Activated naive CD8-positive, alpha-beta T cell treated with anti-CD3 and anti-CD28 coated beads, Interleukin-2, amount 50 U/mL, for 24 hours (primary cell): ENCODE data around the gene GABRG3.

Source experiments
- ATAC-seq: fragments of 150-1000 bp; cut with Tn5 transposase; one replicate; pipeline ENCODE4 v1.10.0; 2021
- DNase-seq: peaks from one replicate; pipeline ENCODE4 v3.0.0; 2021
- H3K27ac Mint-ChIP-seq: one replicate; pipeline ENCODE4 v1.8.0; 2021; ENCODE audit warnings: mild to moderate bottlenecking, mixed read lengths
- H3K27me3 Mint-ChIP-seq: one replicate; pipeline ENCODE4 v1.8.0; 2021; ENCODE audit warnings: mixed read lengths
- H3K36me3 Mint-ChIP-seq: one replicate; pipeline ENCODE4 v1.8.0; 2021; ENCODE audit warnings: low read depth, mixed read lengths
- H3K4me1 Mint-ChIP-seq: one replicate; pipeline ENCODE4 v1.8.0; 2021; ENCODE audit warnings: mixed read lengths
- H3K4me3 Mint-ChIP-seq: one replicate; pipeline ENCODE4 v1.8.0; 2021; ENCODE audit warnings: mild to moderate bottlenecking, moderate library complexity, mixed read lengths
- H3K9me3 Mint-ChIP-seq: one replicate; pipeline ENCODE4 v1.8.0; 2021; ENCODE audit warnings: mixed read lengths

Gene GABRG3

GRCh38 chr15:27530994-27531393 is 560.0 kb downstream of the GABRG3 start:
- no peak overlapping the region for H3K4me3 Mint-ChIP-seq
- no peak overlapping the region for H3K27ac Mint-ChIP-seq
- H3K27me3 Mint-ChIP-seq, result no peaks in the 10 kb centered on the region
- H3K9me3 Mint-ChIP-seq, result peaks cover 30% of the 10 kb centered on the region
- ATAC-seq (no peak), DNase-seq (no peak)
- no peaks in the 10 kb centered on the region for H3K36me3 Mint-ChIP-seq
- no peaks in the 10 kb centered on the region for H3K4me1 Mint-ChIP-seq

- no peaks in the 10 kb centered on the region for H3K36me3 Mint-ChIP-seq
- H3K27ac Mint-ChIP-seq, result no peak overlapping the region
- DNase-seq (no peak), ATAC-seq (no peak)
- H3K4me3 Mint-ChIP-seq, result no peak overlapping the region
- peaks cover 17% of the 10 kb centered on the region for H3K9me3 Mint-ChIP-seq
- H3K27me3 Mint-ChIP-seq, result no peaks in the 10 kb centered on the region
- H3K4me1 Mint-ChIP-seq, result no peaks in the 10 kb centered on the region
These were observed 561.4 kb downstream of the GABRG3 start for GRCh38 chr15:27532358-27532757.

- Mint-ChIP-seq H3K9me3 (peaks cover 17% of the 10 kb centered on the region), H3K4me1 (no peaks in the 10 kb centered on the region), H3K4me3 (no peak overlapping the region), H3K27me3 (no peaks in the 10 kb centered on the region), H3K36me3 (no peaks in the 10 kb centered on the region), H3K27ac (no peak overlapping the region)
- DNase-seq (no peak), ATAC-seq (no peak)
These were observed 564.6 kb downstream of the GABRG3 start for GRCh38 chr15:27535445-27536129.

DNA sequence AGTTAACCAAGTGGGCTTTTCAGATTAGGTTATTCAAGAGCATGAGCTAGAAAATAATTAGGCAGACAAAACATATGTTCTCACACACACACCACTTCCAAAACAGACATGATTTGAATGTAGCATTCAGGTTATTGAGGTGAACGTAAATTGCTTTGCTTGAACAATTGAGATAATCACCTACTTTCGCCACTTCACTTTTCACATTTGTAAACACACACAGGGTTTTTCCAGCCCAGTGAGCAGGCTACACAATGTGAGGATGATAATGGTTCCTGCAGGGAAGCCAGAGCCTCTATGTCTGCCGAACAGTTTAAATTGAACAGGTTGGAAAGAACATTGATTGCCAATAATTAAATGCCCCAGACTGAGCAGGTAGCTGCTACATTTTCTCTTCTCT is 567.3 kb downstream of the GABRG3 start:
- H3K9me3 Mint-ChIP-seq, result peaks cover 12% of the 10 kb centered on the region
- no peak overlapping the region for H3K27ac Mint-ChIP-seq
- H3K36me3 Mint-ChIP-seq, result no peaks in the 10 kb centered on the region
- H3K27me3 Mint-ChIP-seq, result no peaks in the 10 kb centered on the region
- ATAC-seq, result no peak
- DNase-seq, result no peak
- no peaks in the 10 kb centered on the region for H3K4me1 Mint-ChIP-seq
- H3K4me3 Mint-ChIP-seq, result no peak overlapping the region

GRCh38 chr15:27541581-27541980 is 570.6 kb downstream of the GABRG3 start:
- H3K27me3 Mint-ChIP-seq, result no peaks in the 10 kb centered on the region
- no peak overlapping the region for H3K4me3 Mint-ChIP-seq
- ATAC-seq (no peak), DNase-seq (no peak)
- H3K4me1 Mint-ChIP-seq, result no peaks in the 10 kb centered on the region
- no peaks in the 10 kb centered on the region for H3K36me3 Mint-ChIP-seq
- peaks cover 12% of the 10 kb centered on the region for H3K9me3 Mint-ChIP-seq
- H3K27ac Mint-ChIP-seq, result no peak overlapping the region

- Mint-ChIP-seq H3K9me3 (peaks cover 5% of the 10 kb centered on the region), H3K27ac (no peak overlapping the region), H3K36me3 (no peaks in the 10 kb centered on the region), H3K4me1 (no peaks in the 10 kb centered on the region), H3K27me3 (no peaks in the 10 kb centered on the region), H3K4me3 (no peak overlapping the region)
- DNase-seq (no peak), ATAC-seq (no peak)
These were observed 574.7 kb downstream of the GABRG3 start for GRCh38 chr15:27545494-27546255.

GRCh38 chr15:27549746-27550145 is 578.8 kb downstream of the GABRG3 start:
- H3K27ac Mint-ChIP-seq, result no peak overlapping the region
- no peak for ATAC-seq
- H3K9me3 Mint-ChIP-seq, result no peaks in the 10 kb centered on the region
- H3K4me3 Mint-ChIP-seq, result no peak overlapping the region
- no peaks in the 10 kb centered on the region for H3K4me1 Mint-ChIP-seq
- no peak for DNase-seq
- no peaks in the 10 kb centered on the region for H3K36me3 Mint-ChIP-seq
- no peaks in the 10 kb centered on the region for H3K27me3 Mint-ChIP-seq

- no peaks in the 10 kb centered on the region for H3K36me3 Mint-ChIP-seq
- no peak overlapping the region for H3K4me3 Mint-ChIP-seq
- no peaks in the 10 kb centered on the region for H3K9me3 Mint-ChIP-seq
- H3K4me1 Mint-ChIP-seq, result no peaks in the 10 kb centered on the region
- no peak for DNase-seq
- ATAC-seq, result no peak
- H3K27ac Mint-ChIP-seq, result no peak overlapping the region
- no peaks in the 10 kb centered on the region for H3K27me3 Mint-ChIP-seq
These were observed 579.7 kb downstream of the GABRG3 start for GRCh38 chr15:27550635-27551034.

GRCh38 chr15:27561816-27562215 is 590.8 kb downstream of the GABRG3 start:
- no peak overlapping the region for H3K4me3 Mint-ChIP-seq
- H3K27me3 Mint-ChIP-seq, result no peaks in the 10 kb centered on the region
- no peak for DNase-seq
- H3K27ac Mint-ChIP-seq, result no peak overlapping the region
- no peaks in the 10 kb centered on the region for H3K4me1 Mint-ChIP-seq
- peaks cover 29% of the 10 kb centered on the region for H3K9me3 Mint-ChIP-seq
- ATAC-seq, result no peak
- no peaks in the 10 kb centered on the region for H3K36me3 Mint-ChIP-seq

DNA sequence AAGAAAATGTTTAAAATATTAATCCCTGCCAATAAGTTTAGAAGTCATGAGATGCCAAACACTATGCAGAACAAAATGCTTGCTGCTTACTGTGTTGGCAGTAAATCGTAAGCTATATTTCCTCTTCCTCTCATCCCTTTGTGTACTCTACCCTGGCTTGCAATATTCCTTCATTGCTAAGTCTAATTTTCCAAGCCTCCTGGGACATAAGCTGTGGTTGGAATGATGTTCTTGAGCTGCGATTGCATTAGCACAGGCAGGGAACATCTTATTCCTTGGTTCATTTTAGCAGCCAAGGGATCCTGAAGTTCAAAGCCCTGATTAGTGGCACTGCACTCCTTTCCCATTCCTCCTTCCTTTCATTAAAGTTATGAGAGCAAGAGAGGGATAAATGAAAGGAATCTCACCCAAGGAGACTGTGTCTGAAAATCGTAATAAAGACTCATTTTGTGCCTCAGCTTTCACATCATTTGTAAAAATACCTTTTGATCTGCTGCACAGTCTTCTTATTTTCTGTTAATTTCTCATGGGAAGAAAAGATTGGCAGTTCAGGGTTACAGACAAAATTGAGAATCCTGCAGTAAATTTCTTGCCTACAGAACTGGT is 592.9 kb downstream of the GABRG3 start:
- H3K27me3 Mint-ChIP-seq, result no peaks in the 10 kb centered on the region
- no peak for DNase-seq
- no peaks in the 10 kb centered on the region for H3K4me1 Mint-ChIP-seq
- no peaks in the 10 kb centered on the region for H3K36me3 Mint-ChIP-seq
- no peak overlapping the region for H3K27ac Mint-ChIP-seq
- no peak for ATAC-seq
- no peak overlapping the region for H3K4me3 Mint-ChIP-seq
- H3K9me3 Mint-ChIP-seq, result peaks cover 26% of the 10 kb centered on the region

DNA sequence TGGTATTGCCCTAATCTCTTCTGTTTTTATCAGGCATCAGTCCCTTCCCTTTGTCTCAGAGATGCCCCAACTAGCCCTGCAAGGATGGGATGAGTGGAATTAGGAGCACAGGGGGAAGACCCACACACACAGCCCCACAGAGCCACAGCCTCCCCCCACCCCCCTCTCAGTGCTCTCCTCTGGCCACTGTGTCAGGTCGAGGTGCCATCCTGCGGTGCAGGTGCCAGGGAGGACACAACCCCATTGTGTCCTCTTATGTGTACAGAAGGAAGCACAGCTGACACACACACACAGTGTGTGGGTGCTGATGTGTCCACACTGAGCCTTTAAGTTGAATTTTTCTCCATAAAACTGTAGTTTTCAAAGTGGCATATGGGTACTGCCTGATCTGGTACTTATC is 593.7 kb downstream of the GABRG3 start:
- no peak overlapping the region for H3K4me3 Mint-ChIP-seq
- H3K36me3 Mint-ChIP-seq, result no peaks in the 10 kb centered on the region
- H3K9me3 Mint-ChIP-seq, result peaks cover 22% of the 10 kb centered on the region

GRCh38 chr15:27570746-27571145 is 599.8 kb downstream of the GABRG3 start:
- Mint-ChIP-seq H3K36me3 (no peaks in the 10 kb centered on the region), H3K27me3 (no peaks in the 10 kb centered on the region), H3K9me3 (peaks cover 14% of the 10 kb centered on the region), H3K4me3 (no peak overlapping the region), H3K27ac (no peak overlapping the region), H3K4me1 (no peaks in the 10 kb centered on the region)
- no peak for ATAC-seq
- no peak for DNase-seq

More for the DNA sequence above, 593.7 kb downstream of the GABRG3 start:
- Mint-ChIP-seq H3K27me3 (no peaks in the 10 kb centered on the region), H3K27ac (no peak overlapping the region), H3K4me1 (no peaks in the 10 kb centered on the region)
- no peak for DNase-seq
- ATAC-seq, result no peak

DNA sequence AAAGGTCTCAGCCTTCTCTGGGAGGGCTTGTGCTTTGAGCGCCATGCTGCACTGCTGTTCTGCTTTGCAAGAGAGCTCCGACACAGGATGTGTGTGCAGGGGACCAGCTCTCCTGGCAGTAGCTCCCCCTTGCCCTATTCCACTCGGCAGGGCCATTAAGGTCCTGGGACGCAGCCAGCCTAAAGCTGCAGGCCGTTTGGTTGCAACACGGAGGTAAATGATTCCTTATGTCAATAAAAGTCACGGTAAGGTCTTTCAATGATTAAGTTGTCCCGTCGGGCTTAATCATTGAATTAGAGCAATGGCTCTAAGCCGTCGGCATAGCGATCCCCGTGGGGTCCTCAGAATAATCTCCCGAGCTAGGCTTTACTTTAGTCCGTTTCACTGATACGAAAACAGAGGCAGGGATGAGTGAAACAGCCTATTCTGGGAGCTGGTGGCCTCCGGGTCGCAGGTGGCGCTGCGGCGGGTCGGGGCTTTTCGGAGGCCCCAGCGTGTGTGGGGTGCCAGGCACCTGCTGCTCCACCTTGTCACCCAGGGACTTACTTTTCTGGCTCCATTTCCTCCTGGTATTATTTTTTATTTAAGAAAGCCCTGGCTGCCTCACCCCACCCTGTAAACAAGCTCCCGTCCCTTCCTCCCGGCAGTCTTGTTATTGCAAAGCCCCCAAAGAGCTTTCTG is 603.0 kb downstream of the GABRG3 start:
- H3K4me3 Mint-ChIP-seq, result no peak overlapping the region
- no peaks in the 10 kb centered on the region for H3K4me1 Mint-ChIP-seq
- peaks cover 8% of the 10 kb centered on the region for H3K9me3 Mint-ChIP-seq
- ATAC-seq (no peak), DNase-seq (no peak)
- no peaks in the 10 kb centered on the region for H3K36me3 Mint-ChIP-seq
- H3K27me3 Mint-ChIP-seq, result no peaks in the 10 kb centered on the region
- no peak overlapping the region for H3K27ac Mint-ChIP-seq

- Mint-ChIP-seq H3K9me3 (peaks cover 8% of the 10 kb centered on the region), H3K36me3 (no peaks in the 10 kb centered on the region), H3K27me3 (no peaks in the 10 kb centered on the region), H3K4me1 (no peaks in the 10 kb centered on the region), H3K27ac (no peak overlapping the region), H3K4me3 (no peak overlapping the region)
- ATAC-seq, result no peak
- DNase-seq, result no peak
These were observed 603.6 kb downstream of the GABRG3 start for GRCh38 chr15:27574541-27575054.
